HepG2 (cell line): Measurements from ENCODE around the gene TTC22. TPM values are rescaled to one million over a fixed set of nuclear protein-coding genes. Genes with fewer than 3 reads are reported as not detected.

Source experiments
- CSRNP1 ChIP-seq: sonication (generic); formaldehyde crosslinking; IDR thresholded peaks from 2 replicates; pipeline ENCODE4 v1.8.1; 2023; ENCODE audit warnings: mild to moderate bottlenecking, missing genetic modification reagents
- ELF3 ChIP-seq: IDR thresholded peaks from 2 replicates; pipeline ENCODE4 v1.6.1; 2016; ENCODE audit warnings: missing genetic modification reagents, missing compliant biosample characterization
- GATAD2A ChIP-seq: IDR thresholded peaks from 2 replicates; pipeline ENCODE4 v1.6.1; 2016
- IKZF5 ChIP-seq: IDR thresholded peaks from 2 replicates; pipeline ENCODE4 v1.6.1; 2018; ENCODE audit warnings: missing genetic modification reagents, mild to moderate bottlenecking, missing compliant biosample characterization
- KMT2A ChIP-seq: sonication (generic); formaldehyde crosslinking; IDR thresholded peaks from 2 replicates; pipeline ENCODE4 v1.4.0; 2020; ENCODE audit warnings: missing genetic modification reagents
- MAFK ChIP-seq, 2 experiments: IDR thresholded peaks in 1 of 2; conservative IDR thresholded peaks in 1 of 2; 2 replicates each; pipeline ENCODE4 v1.6.1; 2011; ENCODE audit warnings: improper control_type of control experiment in 2 of 2, low read length in 2 of 2
- MAZ ChIP-seq, 2 experiments: sonication (generic) in 1 of 2; formaldehyde crosslinking in 1 of 2; IDR thresholded peaks; 2 replicates each; pipeline versions ENCODE4 v1.5.0 to v1.6.1; 2012 to 2020; ENCODE audit warnings: low read depth in 2 of 2, mild to moderate bottlenecking in 2 of 2, borderline replicate concordance in 1 of 2, improper control_type of control experiment in 1 of 2, low read length in 1 of 2, missing genetic modification reagents in 1 of 2, moderate library complexity in 1 of 2
- NFKBIZ ChIP-seq: IDR thresholded peaks from 2 replicates; pipeline ENCODE4 v1.6.1; 2018; ENCODE audit warnings: missing genetic modification reagents, missing compliant biosample characterization
- RARA ChIP-seq: IDR thresholded peaks from 2 replicates; pipeline ENCODE4 v1.6.1; 2016; ENCODE audit warnings: missing genetic modification reagents, missing compliant biosample characterization
- RBFOX2 ChIP-seq: fragments of 200-400 bp; formaldehyde crosslinking; IDR thresholded peaks from 2 replicates; pipeline ENCODE4 v1.6.1; 2017; ENCODE audit warnings: low read depth, mild to moderate bottlenecking, low read length
- SMARCE1 ChIP-seq: fragments of 450-650 bp; IDR thresholded peaks from 2 replicates; pipeline ENCODE4 v1.6.1; 2017; ENCODE audit warnings: borderline replicate concordance
- TIGD3 ChIP-seq: sonication (generic); formaldehyde crosslinking; IDR thresholded peaks from 2 replicates; pipeline ENCODE4 v1.5.1; 2020; ENCODE audit warnings: mild to moderate bottlenecking, missing genetic modification reagents, borderline replicate concordance
- YY1 ChIP-seq: IDR thresholded peaks from 2 replicates; pipeline ENCODE4 v1.6.1; 2011; ENCODE audit warnings: low read length, low read depth, moderate library complexity, mild to moderate bottlenecking; ENCODE audit not compliant: insufficient read depth, insufficient replicate concordance
- ZNF441 ChIP-seq: sonication (generic); formaldehyde crosslinking; IDR thresholded peaks from 2 replicates; pipeline ENCODE4 v1.7.0; 2021; ENCODE audit warnings: missing genetic modification reagents, borderline replicate concordance
- ZNF614 ChIP-seq: IDR thresholded peaks from 2 replicates; pipeline ENCODE4 v1.6.1; 2018; ENCODE audit warnings: missing biosample characterization, missing genetic modification reagents, inconsistent platforms, borderline replicate concordance
- polyA plus RNA-seq, 8 experiments: library from polyadenylated mRNA; depleted of rRNA in 3 of 8; stranded (reverse) in 7 of 8; unstranded in 1 of 8; fragments of >200 nt; fragmentation: Illumina TruSeq in 4 of 8; extraction: Trizol in 4 of 8; gene quantifications; 2 replicates each; pipeline versions ENCODE4 v1.2.1 to v1.2.3, GENCODE V29; 2011 to 2016; ENCODE audit warnings: low read depth in 4 of 8, missing spikeins in 1 of 8, mixed read lengths in 1 of 8; ENCODE audit not compliant: insufficient read depth in 1 of 8
- total RNA-seq, 5 experiments: library from RNA; depleted of rRNA; stranded (reverse); fragments of >200 nt; fragmentation: Illumina TruSeq; extraction: Trizol; gene quantifications; 2 replicates each; pipeline ENCODE4 v1.2.3, GENCODE V29; 2016; ENCODE audit warnings: low read depth in 1 of 5
- TF ChIP-seq, protein P1 (sequence below): sonication (generic); formaldehyde crosslinking; IDR thresholded peaks from 2 replicates; pipeline ENCODE4 v1.4.0; 2020; ENCODE audit warnings: missing genetic modification reagents
- TF ChIP-seq, protein P2 (sequence below): sonication (generic); formaldehyde crosslinking; IDR thresholded peaks from 2 replicates; pipeline ENCODE4 v1.4.0; 2020; ENCODE audit warnings: missing genetic modification reagents
- TF ChIP-seq, protein P3 (sequence below): sonication (generic); formaldehyde crosslinking; IDR thresholded peaks from 2 replicates; pipeline ENCODE4 v1.4.0; 2020; ENCODE audit warnings: missing genetic modification reagents

Gene TTC22
- total and polyA plus RNA-seq, 2 of the 13 experiments (the other 11 are each of a cell fraction or from before 2014, with no cell fraction given) = not detected

DNA sequence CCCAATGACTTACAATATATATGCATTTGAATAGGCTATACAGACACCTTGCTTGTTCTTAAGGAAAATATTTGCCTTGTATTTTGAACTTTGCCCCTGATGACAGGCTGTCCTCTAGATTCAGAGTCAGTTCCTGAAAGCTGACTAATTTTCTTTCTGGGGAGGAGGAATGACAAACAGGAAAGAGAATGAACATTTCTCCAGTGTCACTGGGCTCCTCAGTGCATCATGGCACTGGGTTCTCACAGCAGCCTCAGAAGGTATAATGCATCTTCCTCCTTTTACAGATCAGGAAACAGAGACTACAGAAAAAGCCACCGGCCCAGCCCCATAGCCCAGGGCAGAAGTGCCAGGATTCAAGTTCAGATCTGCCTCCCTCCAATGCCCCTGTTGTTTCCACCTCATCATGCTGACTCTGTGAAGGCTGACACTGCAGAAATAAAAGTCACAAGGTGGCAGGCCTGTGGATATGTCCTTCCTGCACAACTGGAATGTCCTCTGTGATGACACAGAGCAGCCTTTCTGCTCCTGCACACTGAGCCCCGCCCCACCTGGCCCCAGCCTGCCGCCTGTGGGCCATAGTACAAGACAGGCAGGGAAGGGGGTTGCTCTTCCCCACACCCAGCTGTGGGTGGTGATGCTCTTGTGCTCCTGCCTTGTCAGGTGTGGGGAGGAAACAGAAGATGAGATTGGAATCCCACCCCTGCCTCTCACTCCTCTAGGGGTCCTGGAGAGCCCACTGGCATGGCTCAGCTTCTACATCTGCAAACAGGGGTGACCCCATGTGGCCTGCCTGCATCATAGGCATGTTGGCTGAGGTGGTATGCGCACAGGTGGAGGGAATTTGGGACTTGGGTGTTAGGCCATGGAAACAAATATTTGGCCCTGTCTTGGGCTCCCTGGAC, 6.4 kb downstream of the TTC22 start (continued):
- TF ChIP-seq MAZ (IDR thresholded peaks at IDR 0.05; ENCODE audit: borderline replicate concordance, low read depth, low read length) = peak; percentile 67; the same call in 1 of the 2 replicates
- TF ChIP-seq MAZ (CRISPR knock-in tag; IDR thresholded peaks at IDR 0.05; ENCODE audit: low read depth) = 0 out of 2 replicates have a peak, but pooled peaks have one; percentile 34
- TF ChIP-seq IKZF5 (CRISPR knock-in tag) = 0 out of 2 replicates have a peak, but pooled peaks have one; percentile 34
- TF ChIP-seq ZNF614 = peak; percentile 39; the same call in 1 of the 2 replicates
- no peak for TF ChIP-seq TIGD3 (CRISPR knock-in tag)
- TF ChIP-seq RBFOX2 = no peak
- TF ChIP-seq GATAD2A (CRISPR knock-in tag) = no peak
- TF ChIP-seq, protein P1, sequence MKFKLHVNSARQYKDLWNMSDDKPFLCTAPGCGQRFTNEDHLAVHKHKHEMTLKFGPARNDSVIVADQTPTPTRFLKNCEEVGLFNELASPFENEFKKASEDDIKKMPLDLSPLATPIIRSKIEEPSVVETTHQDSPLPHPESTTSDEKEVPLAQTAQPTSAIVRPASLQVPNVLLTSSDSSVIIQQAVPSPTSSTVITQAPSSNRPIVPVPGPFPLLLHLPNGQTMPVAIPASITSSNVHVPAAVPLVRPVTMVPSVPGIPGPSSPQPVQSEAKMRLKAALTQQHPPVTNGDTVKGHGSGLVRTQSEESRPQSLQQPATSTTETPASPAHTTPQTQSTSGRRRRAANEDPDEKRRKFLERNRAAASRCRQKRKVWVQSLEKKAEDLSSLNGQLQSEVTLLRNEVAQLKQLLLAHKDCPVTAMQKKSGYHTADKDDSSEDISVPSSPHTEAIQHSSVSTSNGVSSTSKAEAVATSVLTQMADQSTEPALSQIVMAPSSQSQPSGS (CRISPR knock-in tag) = no peak
- 0 out of 2 replicates have a peak, but pooled peaks have one; percentile 31 for TF ChIP-seq KMT2A (CRISPR knock-in tag)
- TF ChIP-seq ZNF441 = no peak
- TF ChIP-seq, protein P2, sequence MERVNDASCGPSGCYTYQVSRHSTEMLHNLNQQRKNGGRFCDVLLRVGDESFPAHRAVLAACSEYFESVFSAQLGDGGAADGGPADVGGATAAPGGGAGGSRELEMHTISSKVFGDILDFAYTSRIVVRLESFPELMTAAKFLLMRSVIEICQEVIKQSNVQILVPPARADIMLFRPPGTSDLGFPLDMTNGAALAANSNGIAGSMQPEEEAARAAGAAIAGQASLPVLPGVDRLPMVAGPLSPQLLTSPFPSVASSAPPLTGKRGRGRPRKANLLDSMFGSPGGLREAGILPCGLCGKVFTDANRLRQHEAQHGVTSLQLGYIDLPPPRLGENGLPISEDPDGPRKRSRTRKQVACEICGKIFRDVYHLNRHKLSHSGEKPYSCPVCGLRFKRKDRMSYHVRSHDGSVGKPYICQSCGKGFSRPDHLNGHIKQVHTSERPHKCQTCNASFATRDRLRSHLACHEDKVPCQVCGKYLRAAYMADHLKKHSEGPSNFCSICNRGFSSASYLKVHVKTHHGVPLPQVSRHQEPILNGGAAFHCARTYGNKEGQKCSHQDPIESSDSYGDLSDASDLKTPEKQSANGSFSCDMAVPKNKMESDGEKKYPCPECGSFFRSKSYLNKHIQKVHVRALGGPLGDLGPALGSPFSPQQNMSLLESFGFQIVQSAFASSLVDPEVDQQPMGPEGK (CRISPR knock-in tag) = peak; percentile 68
- TF ChIP-seq SMARCE1 = no peak
- no peak for TF ChIP-seq YY1
- TF ChIP-seq, protein P3, sequence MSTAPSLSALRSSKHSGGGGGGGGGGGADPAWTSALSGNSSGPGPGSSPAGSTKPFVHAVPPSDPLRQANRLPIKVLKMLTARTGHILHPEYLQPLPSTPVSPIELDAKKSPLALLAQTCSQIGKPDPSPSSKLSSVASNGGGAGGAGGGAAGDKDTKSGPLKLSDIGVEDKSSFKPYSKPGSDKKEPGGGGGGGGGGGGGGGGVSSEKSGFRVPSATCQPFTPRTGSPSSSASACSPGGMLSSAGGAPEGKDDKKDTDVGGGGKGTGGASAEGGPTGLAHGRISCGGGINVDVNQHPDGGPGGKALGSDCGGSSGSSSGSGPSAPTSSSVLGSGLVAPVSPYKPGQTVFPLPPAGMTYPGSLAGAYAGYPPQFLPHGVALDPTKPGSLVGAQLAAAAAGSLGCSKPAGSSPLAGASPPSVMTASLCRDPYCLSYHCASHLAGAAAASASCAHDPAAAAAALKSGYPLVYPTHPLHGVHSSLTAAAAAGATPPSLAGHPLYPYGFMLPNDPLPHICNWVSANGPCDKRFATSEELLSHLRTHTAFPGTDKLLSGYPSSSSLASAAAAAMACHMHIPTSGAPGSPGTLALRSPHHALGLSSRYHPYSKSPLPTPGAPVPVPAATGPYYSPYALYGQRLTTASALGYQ (CRISPR knock-in tag) = no peak
- no peak for TF ChIP-seq RARA (CRISPR knock-in tag)
- TF ChIP-seq CSRNP1 (CRISPR knock-in tag) = peak; percentile 20; the same call in 1 of the 2 replicates
- peak; percentile 83 to 94 for TF ChIP-seq MAFK (conservative IDR thresholded peaks at IDR 0.05 in 1 of 2, IDR thresholded peaks at IDR 0.05 in 1 of 2; ENCODE audit: low read length in 2 of 2)
- TF ChIP-seq NFKBIZ = no peak
- TF ChIP-seq ELF3 (CRISPR knock-in tag) = no peak
